NCI-H2196 treated with DMSO at 0.1 percent for 48 hours (cell line): Measurements from ENCODE around the gene DBF4B.
A peak's percentile ranks its signal among the peaks of the same experiment; 100 is the strongest.

Source experiments
- DNase-seq: peaks from one replicate; lab custom pipeline; 2025; ENCODE audit not compliant: unreplicated experiment; lab: John Stamatoyannopoulos, UW

The DBF4B gene

GRCh38 chr17:44776628-44777393, 68.3 kb downstream of the DBF4B start:
- DNase-seq, result no peak

GRCh38 chr17:44777394-44778348, 69.2 kb downstream of the DBF4B start:
- DNase-seq, result no peak

GRCh38 chr17:44778656-44779210, 70.3 kb downstream of the DBF4B start:
- DNase-seq, result no peak

GRCh38 chr17:44779211-44780025, 71.0 kb downstream of the DBF4B start:
- DNase-seq, result peak; percentile 68

- DNase-seq, result no peak
These were observed 71.7 kb downstream of the DBF4B start for GRCh38 chr17:44780161-44780560.

- DNase-seq, result no peak
These were observed 72.5 kb downstream of the DBF4B start for GRCh38 chr17:44780845-44781480.

- no peak for DNase-seq
These were observed 73.3 kb downstream of the DBF4B start for GRCh38 chr17:44781551-44782325.

- no peak for DNase-seq
These were observed 73.9 kb downstream of the DBF4B start for GRCh38 chr17:44782326-44782850.

GRCh38 chr17:44785921-44786320, 77.5 kb downstream of the DBF4B start:
- no peak for DNase-seq

GRCh38 chr17:44786551-44787081, 78.2 kb downstream of the DBF4B start:
- no peak for DNase-seq

- no peak for DNase-seq
These were observed 78.9 kb downstream of the DBF4B start for GRCh38 chr17:44787271-44787940.

GRCh38 chr17:44788139-44788538, 79.7 kb downstream of the DBF4B start:
- DNase-seq, result no peak

- DNase-seq, result no peak
These were observed 83.8 kb downstream of the DBF4B start for GRCh38 chr17:44792276-44792675.

GRCh38 chr17:44793885-44794842, 85.7 kb downstream of the DBF4B start:
- no peak for DNase-seq

- DNase-seq, result no peak
These were observed 86.5 kb downstream of the DBF4B start for GRCh38 chr17:44794851-44795413.

GRCh38 chr17:44795421-44795820, 87.0 kb downstream of the DBF4B start:
- DNase-seq, result no peak

GRCh38 chr17:44795928-44796327, 87.5 kb downstream of the DBF4B start:
- DNase-seq, result no peak
